GM12878 (cell line): ENCODE measurements around the gene SCARF1.

Experiments
- CTCF ChIP-seq, 3 experiments: IDR thresholded peaks in 2 of 3; conservative IDR thresholded peaks in 1 of 3; 2 replicates each; pipeline ENCODE4 v1.5.1; 2011; ENCODE audit warnings: low read depth in 3 of 3, low read length in 3 of 3, mild to moderate bottlenecking in 3 of 3, control low read depth in 2 of 3, moderate library complexity in 2 of 3, inconsistent platforms in 1 of 3, mixed read lengths in 1 of 3; ENCODE audit not compliant: control insufficient read depth in 2 of 3, insufficient read depth in 1 of 3; ENCODE audit errors: extremely low read depth in 1 of 3
- RCOR1 ChIP-seq: conservative IDR thresholded peaks from 2 replicates; pipeline ENCODE4 v1.6.1; 2012; ENCODE audit warnings: low read depth, low read length, improper control_type of control experiment

GRCh38 chr17:1643999-1644492 lies 1.5 kb downstream of the SCARF1 start:
- TF ChIP-seq CTCF (IDR thresholded peaks at IDR 0.05 in 2 of 3, conservative IDR thresholded peaks at IDR 0.05 in 1 of 3; ENCODE audit: control insufficient read depth in 2 of 3, extremely low read depth in 1 of 3, insufficient read depth in 1 of 3, low read depth in 3 of 3, low read length in 3 of 3), result no peak
- no peak for TF ChIP-seq RCOR1
